ENCODE results near the gene NOL12. TPM values are rescaled to one million over a fixed set of nuclear protein-coding genes. Genes with fewer than 3 reads are reported as not detected.
"Not testable (repeated sequence)": the region's sequence is repeated elsewhere in the genome, so short reads cannot be mapped to it uniquely, and the experiment has no call there.

The NOL12 gene
- total RNA-seq, 1 donor from 2014 or later: 9.9 TPM

DNA sequence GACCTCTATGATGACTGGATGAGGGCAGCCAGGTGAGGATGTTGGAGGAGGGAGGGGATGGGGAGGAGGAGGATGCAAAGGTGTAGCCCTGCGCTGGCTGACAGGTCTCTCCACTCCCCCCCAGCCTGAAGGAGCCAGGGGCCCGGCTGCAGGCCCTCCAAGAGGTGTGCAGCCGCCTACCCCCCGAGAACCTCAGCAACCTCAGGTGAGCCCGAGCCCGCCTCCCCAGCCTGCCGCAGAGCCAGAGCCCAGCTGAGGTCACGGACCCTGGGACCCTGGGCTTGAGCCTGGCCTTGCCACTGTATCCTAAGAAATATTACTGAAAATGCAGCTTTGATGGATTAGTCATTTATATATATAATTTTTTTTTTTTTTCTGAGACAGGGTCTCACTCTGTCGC lies 38.8 kb upstream of the NOL12 start:
- Mint-ChIP-seq H3K36me3 (ENCODE audit: unreplicated experiment) (no peaks in the 10 kb centered on the region), H3K27me3 (ENCODE audit: unreplicated experiment) (no peaks in the 10 kb centered on the region), H3K4me3 (ENCODE audit: unreplicated experiment) (no peak overlapping the region), H3K4me1 (ENCODE audit: low read depth, unreplicated experiment) (peaks cover 2% of the 10 kb centered on the region), H3K27ac (ENCODE audit: unreplicated experiment) (no peak overlapping the region), H3K9me3 (ENCODE audit: unreplicated experiment) (no peaks in the 10 kb centered on the region)
- no peak for DNase-seq
- TF ChIP-seq, protein P1, sequence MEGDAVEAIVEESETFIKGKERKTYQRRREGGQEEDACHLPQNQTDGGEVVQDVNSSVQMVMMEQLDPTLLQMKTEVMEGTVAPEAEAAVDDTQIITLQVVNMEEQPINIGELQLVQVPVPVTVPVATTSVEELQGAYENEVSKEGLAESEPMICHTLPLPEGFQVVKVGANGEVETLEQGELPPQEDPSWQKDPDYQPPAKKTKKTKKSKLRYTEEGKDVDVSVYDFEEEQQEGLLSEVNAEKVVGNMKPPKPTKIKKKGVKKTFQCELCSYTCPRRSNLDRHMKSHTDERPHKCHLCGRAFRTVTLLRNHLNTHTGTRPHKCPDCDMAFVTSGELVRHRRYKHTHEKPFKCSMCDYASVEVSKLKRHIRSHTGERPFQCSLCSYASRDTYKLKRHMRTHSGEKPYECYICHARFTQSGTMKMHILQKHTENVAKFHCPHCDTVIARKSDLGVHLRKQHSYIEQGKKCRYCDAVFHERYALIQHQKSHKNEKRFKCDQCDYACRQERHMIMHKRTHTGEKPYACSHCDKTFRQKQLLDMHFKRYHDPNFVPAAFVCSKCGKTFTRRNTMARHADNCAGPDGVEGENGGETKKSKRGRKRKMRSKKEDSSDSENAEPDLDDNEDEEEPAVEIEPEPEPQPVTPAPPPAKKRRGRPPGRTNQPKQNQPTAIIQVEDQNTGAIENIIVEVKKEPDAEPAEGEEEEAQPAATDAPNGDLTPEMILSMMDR (IDR thresholded peaks at IDR 0.05; ENCODE audit: partially characterized antibody, unreplicated experiment): no peak

DNA sequence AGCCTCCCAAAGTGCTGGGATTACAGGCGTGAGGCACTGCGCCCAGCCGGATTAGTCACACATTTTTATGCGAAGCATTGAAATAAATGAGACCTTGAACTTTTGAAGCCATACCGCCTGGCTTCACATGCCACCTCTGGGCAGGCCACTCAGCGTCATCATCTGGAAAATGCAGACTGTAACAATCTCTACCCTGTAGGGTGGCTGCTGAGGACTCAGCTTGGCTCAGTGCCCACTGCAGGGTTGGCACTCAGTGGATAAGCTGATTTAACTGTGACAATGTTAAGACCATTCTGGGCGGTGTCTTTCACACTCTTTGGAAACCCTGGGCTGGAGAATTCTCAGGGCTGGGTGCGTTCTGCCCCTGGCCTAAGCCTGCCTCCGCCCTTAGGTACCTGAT lies 38.2 kb upstream of the NOL12 start:
- no peaks in the 10 kb centered on the region for H3K9me3 Mint-ChIP-seq (ENCODE audit: unreplicated experiment)
- H3K36me3 Mint-ChIP-seq (ENCODE audit: unreplicated experiment): no peaks in the 10 kb centered on the region
- TF ChIP-seq, protein P1 (IDR thresholded peaks at IDR 0.05; ENCODE audit: partially characterized antibody, unreplicated experiment): no peak
- peaks cover 2% of the 10 kb centered on the region for H3K4me1 Mint-ChIP-seq (ENCODE audit: low read depth, unreplicated experiment)
- no peaks in the 10 kb centered on the region for H3K27me3 Mint-ChIP-seq (ENCODE audit: unreplicated experiment)
- H3K4me3 Mint-ChIP-seq (ENCODE audit: unreplicated experiment): no peak overlapping the region
- H3K27ac Mint-ChIP-seq (ENCODE audit: unreplicated experiment): no peak overlapping the region
- no peak for DNase-seq

DNA sequence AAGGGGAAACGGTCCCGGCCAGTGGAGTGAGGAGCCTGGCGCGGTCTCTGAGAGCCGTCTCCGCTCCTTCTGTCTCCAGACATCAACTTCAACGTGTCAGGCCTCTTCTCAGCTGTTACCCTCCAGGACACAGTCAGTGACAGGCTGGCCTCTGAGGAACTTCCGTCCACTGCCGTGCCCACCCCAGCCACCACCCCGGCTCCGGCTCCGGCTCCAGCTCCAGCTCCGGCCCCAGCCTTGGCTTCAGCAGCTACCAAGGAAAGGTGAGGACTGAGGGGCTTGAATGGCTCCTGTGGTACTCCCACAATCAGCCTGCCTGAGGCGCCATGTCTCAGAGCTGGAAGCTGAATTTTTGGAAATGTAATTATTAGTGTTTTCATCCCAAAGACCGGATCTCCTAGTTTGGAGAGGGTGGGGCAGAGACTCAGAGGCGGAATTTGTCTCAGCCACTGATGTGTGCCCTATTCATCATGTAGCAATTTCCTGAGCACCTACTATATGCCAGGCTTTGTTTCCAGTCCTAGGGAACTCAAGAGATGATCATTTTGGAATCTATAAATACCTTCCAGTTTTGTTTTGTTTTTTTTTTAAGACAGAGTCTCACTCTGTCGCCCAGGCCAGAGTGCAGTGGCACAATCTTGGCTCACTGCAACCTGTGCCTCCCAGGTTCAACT lies 35.5 kb upstream of the NOL12 start:
- H3K27ac Mint-ChIP-seq (ENCODE audit: unreplicated experiment): no peak overlapping the region
- no peaks in the 10 kb centered on the region for H3K9me3 Mint-ChIP-seq (ENCODE audit: unreplicated experiment)
- H3K4me3 Mint-ChIP-seq (ENCODE audit: unreplicated experiment): no peak overlapping the region
- no peak for DNase-seq
- TF ChIP-seq, protein P1 (IDR thresholded peaks at IDR 0.05; ENCODE audit: partially characterized antibody, unreplicated experiment): no peak
- H3K36me3 Mint-ChIP-seq (ENCODE audit: unreplicated experiment): no peaks in the 10 kb centered on the region
- H3K4me1 Mint-ChIP-seq (ENCODE audit: low read depth, unreplicated experiment): no peaks in the 10 kb centered on the region
- no peaks in the 10 kb centered on the region for H3K27me3 Mint-ChIP-seq (ENCODE audit: unreplicated experiment)

DNA sequence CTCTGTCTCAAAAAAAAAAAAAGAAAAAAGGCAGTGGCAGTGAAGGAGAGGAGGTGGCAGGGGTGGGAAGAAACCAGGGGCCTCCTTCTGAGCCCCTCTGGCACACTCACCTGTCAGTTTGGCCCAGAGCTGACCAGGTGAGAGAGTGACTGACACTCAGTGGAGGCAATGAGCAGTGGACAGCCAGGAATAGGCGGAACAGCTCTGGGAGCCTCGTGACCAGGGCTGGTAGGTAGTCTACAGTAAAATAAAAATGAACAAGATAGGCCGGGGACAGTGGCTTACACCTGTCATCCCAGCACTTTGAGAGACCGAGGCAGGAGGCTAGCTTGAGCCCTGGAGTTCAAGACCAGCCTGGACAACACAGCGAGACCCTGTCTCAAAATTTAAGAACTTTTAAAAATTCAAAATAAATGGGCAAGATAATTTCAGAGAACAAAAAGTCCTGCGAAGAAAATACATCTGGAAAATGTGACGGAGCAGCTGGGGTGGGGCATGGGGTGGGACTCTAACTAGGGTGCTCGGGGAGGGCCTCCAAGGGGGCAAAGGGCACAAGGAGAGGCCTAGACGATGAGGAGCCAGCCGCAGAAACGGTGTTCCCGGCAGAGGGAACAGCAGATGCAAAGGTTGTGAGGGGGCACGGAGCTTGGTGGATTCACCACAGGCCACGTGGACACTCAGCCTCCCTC lies 31.4 kb upstream of the NOL12 start:
- DNase-seq: no peak
- no peak overlapping the region for H3K27ac Mint-ChIP-seq (ENCODE audit: unreplicated experiment)
- H3K4me3 Mint-ChIP-seq (ENCODE audit: unreplicated experiment): no peak overlapping the region
- no peaks in the 10 kb centered on the region for H3K36me3 Mint-ChIP-seq (ENCODE audit: unreplicated experiment)
- H3K4me1 Mint-ChIP-seq (ENCODE audit: low read depth, unreplicated experiment): peaks cover 6% of the 10 kb centered on the region
- peaks cover 9% of the 10 kb centered on the region for H3K27me3 Mint-ChIP-seq (ENCODE audit: unreplicated experiment)
- TF ChIP-seq, protein P1 (IDR thresholded peaks at IDR 0.05; ENCODE audit: partially characterized antibody, unreplicated experiment): no peak
- H3K9me3 Mint-ChIP-seq (ENCODE audit: unreplicated experiment): peaks cover 8% of the 10 kb centered on the region

DNA sequence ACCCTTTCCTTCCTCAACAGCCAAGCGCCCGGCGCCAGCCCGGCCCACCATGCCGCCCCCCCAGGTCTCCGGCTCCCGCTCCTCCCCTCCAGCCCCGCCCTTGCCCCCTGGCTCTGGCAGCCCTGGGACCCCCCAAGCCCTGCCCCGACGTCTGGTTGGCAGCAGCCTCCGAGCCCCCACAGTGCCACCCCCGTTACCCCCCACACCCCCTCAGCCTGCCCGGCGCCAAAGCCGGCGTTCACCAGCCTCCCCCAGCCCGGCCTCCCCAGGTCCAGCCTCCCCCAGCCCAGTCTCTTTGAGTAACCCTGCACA lies 30.9 kb upstream of the NOL12 start:
- Mint-ChIP-seq H3K9me3 (ENCODE audit: unreplicated experiment) (peaks cover 8% of the 10 kb centered on the region), H3K36me3 (ENCODE audit: unreplicated experiment) (no peaks in the 10 kb centered on the region), H3K27me3 (ENCODE audit: unreplicated experiment) (peaks cover 9% of the 10 kb centered on the region), H3K27ac (ENCODE audit: unreplicated experiment) (no peak overlapping the region), H3K4me1 (ENCODE audit: low read depth, unreplicated experiment) (peaks cover 8% of the 10 kb centered on the region), H3K4me3 (ENCODE audit: unreplicated experiment) (no peak overlapping the region)
- TF ChIP-seq, protein P1 (IDR thresholded peaks at IDR 0.05; ENCODE audit: partially characterized antibody, unreplicated experiment): no peak
- no peak for DNase-seq

DNA sequence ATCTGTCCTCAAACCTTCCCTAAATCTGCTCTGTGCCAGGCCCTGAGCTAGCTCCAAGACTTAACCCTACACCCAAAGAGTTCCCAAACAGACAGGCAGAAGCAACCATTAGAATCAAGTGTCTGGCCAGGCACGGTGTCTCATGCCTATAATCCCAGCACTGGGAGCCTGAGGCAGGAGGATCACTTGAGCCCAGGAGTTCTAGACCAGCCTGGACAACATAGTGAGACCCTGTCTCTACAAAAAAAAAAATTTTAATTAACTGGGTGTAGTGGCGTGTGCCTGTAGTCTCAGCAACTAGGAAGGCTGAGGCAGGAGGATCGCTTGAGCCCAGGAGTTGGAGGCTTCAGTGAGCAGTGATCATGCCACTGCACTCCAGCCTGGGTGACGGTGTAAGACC lies 29.6 kb upstream of the NOL12 start:
- H3K27me3 Mint-ChIP-seq (ENCODE audit: unreplicated experiment): peaks cover 13% of the 10 kb centered on the region
- not testable (repeated sequence) for H3K27ac Mint-ChIP-seq (ENCODE audit: unreplicated experiment); H3K36me3 Mint-ChIP-seq (ENCODE audit: unreplicated experiment); DNase-seq
- H3K4me1 Mint-ChIP-seq (ENCODE audit: low read depth, unreplicated experiment): peaks cover 19% of the 10 kb centered on the region
- peak overlapping the region; percentile 38 for H3K4me3 Mint-ChIP-seq (ENCODE audit: unreplicated experiment)
- peaks cover 12% of the 10 kb centered on the region for H3K9me3 Mint-ChIP-seq (ENCODE audit: unreplicated experiment)

Measured in glutamatergic neuron (in vitro differentiated cells).